Peyer's patch (tissue), 4 donors: Measurements from ENCODE around the gene RNASEH2B. TPM values are rescaled to one million over a fixed set of nuclear protein-coding genes. Genes with fewer than 3 reads are reported as not detected.

Source experiments
- DNase-seq, 3 donors: peaks; one replicate each; pipeline ENCODE4 v3.0.0-alpha.2; 2017 to 2019
- H3K27ac ChIP-seq, 4 donors: fragments of 200-600 bp; sonication (generic); one replicate each; pipeline ENCODE4 v1.5.1; 2016 to 2019
- H3K27me3 ChIP-seq, 2 donors: fragments of 200-600 bp; sonication (generic); one replicate each; pipeline ENCODE4 v1.5.1; 2019
- H3K36me3 ChIP-seq, 3 donors: fragments of 200-600 bp; sonication (generic); one replicate each; pipeline ENCODE4 v1.5.1; 2016 to 2019
- H3K4me1 ChIP-seq, 4 donors: fragments of 200-600 bp; sonication (generic); one replicate each; pipeline ENCODE4 v1.5.1; 2016 to 2019
- H3K4me3 ChIP-seq, 4 donors: fragments of 200-600 bp; sonication (generic); 1 replicate in 3 of 4; 2 replicates in 1 of 4; pipeline ENCODE4 v1.5.1; 2016 to 2019; ENCODE audit warnings: mild to moderate bottlenecking in 1 of 4
- H3K9me3 ChIP-seq, 4 donors: fragments of 200-600 bp; sonication (generic); one replicate each; pipeline ENCODE4 v1.5.1; 2016 to 2019; ENCODE audit warnings: mild to moderate bottlenecking in 1 of 4
- POLR2A ChIP-seq, 2 donors: fragments of 450-650 bp; IDR thresholded peaks; one replicate each; pipeline ENCODE4 v1.5.1; 2017; ENCODE audit warnings: antibody characterized with exemption in 2 of 2, mild to moderate bottlenecking in 2 of 2, moderate library complexity in 2 of 2
- total RNA-seq, 4 donors: library from RNA; depleted of rRNA; stranded (reverse); fragments of >200 nt; gene quantifications; one replicate each; pipeline ENCODE4 v1.1.0, GENCODE V29; 2016
- TF ChIP-seq, protein P1 (sequence below), 6 experiments: fragments of 450-650 bp in 4 of 6; fragments of 200-600 bp in 2 of 6; sonication (generic) in 1 of 6; IDR thresholded peaks; one replicate each; pipeline ENCODE4 v1.5.1; 2017 to 2019; ENCODE audit warnings: antibody characterized with exemption in 6 of 6, mild to moderate bottlenecking in 3 of 6, moderate library complexity in 1 of 6

The RNASEH2B gene
- total RNA-seq, 4 donors from 2014 or later: 20.0 to 88.3 (median 28.2) TPM

DNA sequence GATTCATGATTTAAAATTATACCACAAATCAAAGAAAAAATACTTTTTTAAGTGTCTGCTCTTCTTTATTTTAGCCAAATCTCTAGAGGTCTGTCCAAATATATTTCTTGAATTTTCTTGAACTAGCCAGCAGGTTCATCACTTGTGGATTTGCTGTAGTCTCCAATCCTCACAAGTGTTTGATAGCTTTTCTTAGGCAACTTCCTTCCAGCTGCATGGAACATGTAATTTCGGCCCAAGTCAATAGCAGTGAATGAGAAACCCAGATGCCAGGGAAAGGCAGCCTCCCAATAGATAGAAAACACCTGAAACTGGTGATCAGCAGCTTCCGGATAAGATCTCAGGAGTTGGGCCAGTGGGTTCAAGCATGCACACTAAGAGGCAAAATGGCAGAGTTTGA is 15.6 kb upstream of the RNASEH2B start:
- no peaks in the 10 kb centered on the region for H3K9me3 ChIP-seq
- peak overlapping the region in 3 of 4 donors; percentile 15 to 71 (median 68) for H3K27ac ChIP-seq
- H3K4me1 ChIP-seq: peaks cover 0 to 12% (median 0%) of the 10 kb centered on the region in 4 donors
- no peaks in the 10 kb centered on the region for H3K36me3 ChIP-seq
- TF ChIP-seq, protein P1, sequence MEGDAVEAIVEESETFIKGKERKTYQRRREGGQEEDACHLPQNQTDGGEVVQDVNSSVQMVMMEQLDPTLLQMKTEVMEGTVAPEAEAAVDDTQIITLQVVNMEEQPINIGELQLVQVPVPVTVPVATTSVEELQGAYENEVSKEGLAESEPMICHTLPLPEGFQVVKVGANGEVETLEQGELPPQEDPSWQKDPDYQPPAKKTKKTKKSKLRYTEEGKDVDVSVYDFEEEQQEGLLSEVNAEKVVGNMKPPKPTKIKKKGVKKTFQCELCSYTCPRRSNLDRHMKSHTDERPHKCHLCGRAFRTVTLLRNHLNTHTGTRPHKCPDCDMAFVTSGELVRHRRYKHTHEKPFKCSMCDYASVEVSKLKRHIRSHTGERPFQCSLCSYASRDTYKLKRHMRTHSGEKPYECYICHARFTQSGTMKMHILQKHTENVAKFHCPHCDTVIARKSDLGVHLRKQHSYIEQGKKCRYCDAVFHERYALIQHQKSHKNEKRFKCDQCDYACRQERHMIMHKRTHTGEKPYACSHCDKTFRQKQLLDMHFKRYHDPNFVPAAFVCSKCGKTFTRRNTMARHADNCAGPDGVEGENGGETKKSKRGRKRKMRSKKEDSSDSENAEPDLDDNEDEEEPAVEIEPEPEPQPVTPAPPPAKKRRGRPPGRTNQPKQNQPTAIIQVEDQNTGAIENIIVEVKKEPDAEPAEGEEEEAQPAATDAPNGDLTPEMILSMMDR (IDR thresholded peaks at IDR 0.05): no peak
- no peak for TF ChIP-seq POLR2A (IDR thresholded peaks at IDR 0.05)
- no peak overlapping the region for H3K4me3 ChIP-seq
- H3K27me3 ChIP-seq: no peaks in the 10 kb centered on the region
- DNase-seq: no peak

DNA sequence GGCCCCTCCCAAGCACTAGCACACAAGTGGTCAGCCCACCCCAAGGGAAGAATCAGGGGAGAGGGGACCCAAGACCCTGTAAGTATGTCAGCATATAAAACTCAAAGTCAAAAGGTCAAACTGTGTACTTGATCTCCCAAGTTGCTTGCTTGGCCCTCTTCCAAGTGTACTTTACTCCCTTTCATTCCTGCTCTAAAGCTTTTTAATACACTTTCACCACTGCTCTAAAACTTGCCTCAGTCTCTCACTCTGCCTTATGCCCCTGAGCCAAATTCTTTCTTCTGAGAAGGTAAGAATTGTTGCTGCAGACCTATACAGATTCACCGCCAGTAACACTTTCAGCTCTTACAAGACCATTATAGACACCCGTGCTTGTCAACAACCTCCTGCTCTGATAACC is 15.1 kb upstream of the RNASEH2B start:
- no peak for DNase-seq
- Histone ChIP-seq H3K4me3 (no peak overlapping the region), H3K27ac (peak overlapping the region in 1 of 4 donors; percentile 68), H3K4me1 (peaks cover 0 to 12% (median 0%) of the 10 kb centered on the region in 4 donors), H3K36me3 (no peaks in the 10 kb centered on the region), H3K27me3 (no peaks in the 10 kb centered on the region), H3K9me3 (no peaks in the 10 kb centered on the region)
- TF ChIP-seq, protein P1 (IDR thresholded peaks at IDR 0.05): no peak
- no peak for TF ChIP-seq POLR2A (IDR thresholded peaks at IDR 0.05)

DNA sequence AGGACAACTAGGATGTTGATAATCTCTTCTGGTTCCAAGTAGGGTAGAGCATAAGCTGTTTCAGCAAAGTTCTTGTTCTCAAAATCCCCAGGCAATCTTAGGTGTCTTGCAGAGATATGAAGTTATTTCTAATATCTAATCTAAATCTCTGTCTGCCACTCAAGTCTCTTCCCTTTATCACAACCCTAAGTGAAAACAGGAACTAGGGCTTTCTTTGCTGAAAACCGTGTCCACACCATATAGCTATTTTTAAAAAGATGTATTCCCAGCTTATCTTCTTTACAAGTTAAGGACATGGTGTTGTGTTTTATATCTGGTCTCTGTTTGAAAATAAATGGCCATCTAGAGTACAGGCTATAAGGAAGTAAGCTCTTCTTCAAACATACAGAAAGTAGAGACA is 11.3 kb upstream of the RNASEH2B start:
- Histone ChIP-seq H3K27ac (no peak overlapping the region), H3K4me3 (no peak overlapping the region), H3K4me1 (peaks cover 0 to 11% (median 0%) of the 10 kb centered on the region in 4 donors), H3K9me3 (no peaks in the 10 kb centered on the region), H3K27me3 (no peaks in the 10 kb centered on the region), H3K36me3 (no peaks in the 10 kb centered on the region)
- DNase-seq: no peak
- TF ChIP-seq, protein P1 (IDR thresholded peaks at IDR 0.05): no peak
- no peak for TF ChIP-seq POLR2A (IDR thresholded peaks at IDR 0.05)

DNA sequence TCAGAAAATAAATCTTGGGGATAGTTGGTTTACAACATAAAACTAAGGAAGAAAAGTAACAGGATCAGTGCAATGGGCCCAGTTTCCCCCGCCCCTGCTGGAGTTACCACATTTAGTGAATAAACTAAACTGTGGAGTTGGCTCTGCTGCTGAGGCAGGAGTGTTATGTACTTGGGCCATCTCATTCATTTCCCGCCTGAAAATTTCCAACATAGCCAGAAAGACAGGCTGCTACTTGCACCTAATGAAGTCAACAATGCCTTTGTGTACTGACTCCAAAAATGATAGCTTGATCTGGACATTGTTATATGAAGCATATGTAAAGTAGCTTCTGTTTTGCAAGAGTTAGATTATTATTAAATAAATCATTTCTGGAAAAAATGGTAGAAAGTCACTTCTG is 7.9 kb upstream of the RNASEH2B start:
- TF ChIP-seq POLR2A (IDR thresholded peaks at IDR 0.05): no peak
- TF ChIP-seq, protein P1 (IDR thresholded peaks at IDR 0.05): no peak
- Histone ChIP-seq H3K4me1 (no peaks in the 10 kb centered on the region), H3K9me3 (no peaks in the 10 kb centered on the region), H3K27ac (no peak overlapping the region), H3K4me3 (no peak overlapping the region), H3K27me3 (no peaks in the 10 kb centered on the region), H3K36me3 (no peaks in the 10 kb centered on the region)
- no peak for DNase-seq

DNA sequence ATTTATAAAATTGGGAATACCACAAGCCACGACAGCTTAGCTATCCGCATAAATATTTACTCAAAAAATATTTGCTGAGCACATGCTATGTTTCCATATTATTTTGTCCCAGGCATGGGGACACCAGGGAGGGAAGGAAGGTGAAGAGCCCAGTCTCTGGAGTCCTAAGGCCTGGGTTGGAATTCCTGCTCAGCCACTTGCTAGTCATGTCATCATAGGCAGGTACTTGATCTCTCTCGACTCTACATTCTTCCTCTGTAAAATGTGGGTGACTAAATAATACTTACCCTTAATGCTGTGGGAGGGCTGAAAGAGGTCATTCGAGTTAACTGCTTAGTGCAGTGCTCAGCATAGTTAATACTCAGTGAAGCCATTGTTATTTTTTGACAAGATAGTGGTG is 4.3 kb upstream of the RNASEH2B start:
- H3K9me3 ChIP-seq: no peaks in the 10 kb centered on the region
- no peaks in the 10 kb centered on the region for H3K27me3 ChIP-seq
- no peaks in the 10 kb centered on the region for H3K4me1 ChIP-seq
- TF ChIP-seq, protein P1 (IDR thresholded peaks at IDR 0.05): no peak
- no peak for TF ChIP-seq POLR2A (IDR thresholded peaks at IDR 0.05)
- no peaks in the 10 kb centered on the region for H3K36me3 ChIP-seq
- no peak overlapping the region for H3K27ac ChIP-seq
- H3K4me3 ChIP-seq: no peak overlapping the region
- DNase-seq: no peak

DNA sequence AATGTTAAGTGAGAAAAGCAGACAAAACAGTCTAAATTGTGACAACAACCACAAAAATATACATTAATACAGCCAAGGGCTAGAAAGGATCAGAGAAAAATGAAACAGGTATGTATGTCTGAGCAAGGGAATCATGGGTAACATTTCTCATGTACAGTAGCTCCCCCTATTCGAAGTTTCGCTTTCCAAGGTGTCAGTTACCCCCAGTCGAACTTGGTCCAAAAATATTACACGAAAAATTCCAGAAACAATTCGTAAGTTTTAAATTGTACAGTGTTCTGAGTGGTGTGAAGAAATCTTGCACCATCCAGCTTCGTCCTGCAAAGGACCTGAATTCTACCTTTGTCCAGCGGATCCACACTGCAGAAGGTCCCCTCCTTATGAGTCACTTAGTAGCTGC is 1.8 kb upstream of the RNASEH2B start:
- Histone ChIP-seq H3K4me3 (no peak overlapping the region), H3K4me1 (peaks cover 0 to 12% (median 0%) of the 10 kb centered on the region in 4 donors), H3K27ac (peak overlapping the region in 1 of 4 donors; percentile 99), H3K9me3 (no peaks in the 10 kb centered on the region), H3K27me3 (no peaks in the 10 kb centered on the region), H3K36me3 (no peaks in the 10 kb centered on the region)
- DNase-seq: no peak
- TF ChIP-seq POLR2A (IDR thresholded peaks at IDR 0.05): no peak
- TF ChIP-seq, protein P1 (IDR thresholded peaks at IDR 0.05): no peak
